ENCODE measurements around the gene SLC25A21.

- no peak for TF ChIP-seq CTCF (conservative IDR thresholded peaks at IDR 0.05; ENCODE audit: low read depth in 2 of 2)
- no peak for TF ChIP-seq EZH2phosphoT487 (IDR thresholded peaks at IDR 0.05; ENCODE audit: unreplicated experiment)
- no peak for TF ChIP-seq EZH2 (IDR thresholded peaks at IDR 0.05; ENCODE audit: low read depth, unreplicated experiment)
- TF ChIP-seq, protein P1, sequence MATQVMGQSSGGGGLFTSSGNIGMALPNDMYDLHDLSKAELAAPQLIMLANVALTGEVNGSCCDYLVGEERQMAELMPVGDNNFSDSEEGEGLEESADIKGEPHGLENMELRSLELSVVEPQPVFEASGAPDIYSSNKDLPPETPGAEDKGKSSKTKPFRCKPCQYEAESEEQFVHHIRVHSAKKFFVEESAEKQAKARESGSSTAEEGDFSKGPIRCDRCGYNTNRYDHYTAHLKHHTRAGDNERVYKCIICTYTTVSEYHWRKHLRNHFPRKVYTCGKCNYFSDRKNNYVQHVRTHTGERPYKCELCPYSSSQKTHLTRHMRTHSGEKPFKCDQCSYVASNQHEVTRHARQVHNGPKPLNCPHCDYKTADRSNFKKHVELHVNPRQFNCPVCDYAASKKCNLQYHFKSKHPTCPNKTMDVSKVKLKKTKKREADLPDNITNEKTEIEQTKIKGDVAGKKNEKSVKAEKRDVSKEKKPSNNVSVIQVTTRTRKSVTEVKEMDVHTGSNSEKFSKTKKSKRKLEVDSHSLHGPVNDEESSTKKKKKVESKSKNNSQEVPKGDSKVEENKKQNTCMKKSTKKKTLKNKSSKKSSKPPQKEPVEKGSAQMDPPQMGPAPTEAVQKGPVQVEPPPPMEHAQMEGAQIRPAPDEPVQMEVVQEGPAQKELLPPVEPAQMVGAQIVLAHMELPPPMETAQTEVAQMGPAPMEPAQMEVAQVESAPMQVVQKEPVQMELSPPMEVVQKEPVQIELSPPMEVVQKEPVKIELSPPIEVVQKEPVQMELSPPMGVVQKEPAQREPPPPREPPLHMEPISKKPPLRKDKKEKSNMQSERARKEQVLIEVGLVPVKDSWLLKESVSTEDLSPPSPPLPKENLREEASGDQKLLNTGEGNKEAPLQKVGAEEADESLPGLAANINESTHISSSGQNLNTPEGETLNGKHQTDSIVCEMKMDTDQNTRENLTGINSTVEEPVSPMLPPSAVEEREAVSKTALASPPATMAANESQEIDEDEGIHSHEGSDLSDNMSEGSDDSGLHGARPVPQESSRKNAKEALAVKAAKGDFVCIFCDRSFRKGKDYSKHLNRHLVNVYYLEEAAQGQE (IDR thresholded peaks at IDR 0.05; ENCODE audit: unreplicated experiment), result no peak
Observed at GRCh38 chr14:36797634-36798033, 374.8 kb downstream of the SLC25A21 start.

Data from GM23338 (cell line).